ENCODE results near the gene LIMA1.

LIMA1 gene

GRCh38 chr12:50174971-50175715 is 108.2 kb downstream of the LIMA1 start:
- Histone ChIP-seq H3K36me3 (ENCODE audit: control insufficient read depth, low read length) (peaks cover 13% of the 10 kb centered on the region), H3K79me2 (ENCODE audit: control insufficient read depth, low read length) (no peaks in the 10 kb centered on the region), H3K4me1 (ENCODE audit: control insufficient read depth, low read length) (no peaks in the 10 kb centered on the region), H3K27me3 (ENCODE audit: control insufficient read depth, low read length) (no peaks in the 10 kb centered on the region), H3K4me2 (ENCODE audit: low read length) (no peak overlapping the region), H3K9me3 (ENCODE audit: control insufficient read depth, insufficient read depth, low read length) (no peaks in the 10 kb centered on the region), H3K4me3 (ENCODE audit: low read length) (no peak overlapping the region), H4K20me1 (ENCODE audit: control insufficient read depth, insufficient read depth, low read depth, low read length) (no peaks in the 10 kb centered on the region), H3K27ac (ENCODE audit: low read depth, low read length) (no peak overlapping the region), H3K9me2 (replicated peaks; ENCODE audit: control insufficient read depth, low read length) (no peaks in the 10 kb centered on the region), H3F3A (ENCODE audit: control insufficient read depth, insufficient read depth) (peaks cover 7% of the 10 kb centered on the region; the same call in 1 of the 2 replicates)
- TF ChIP-seq EZH2phosphoT487 (IDR thresholded peaks at IDR 0.05; ENCODE audit: borderline replicate concordance, low read length), result no peak
- TF ChIP-seq, protein P1, sequence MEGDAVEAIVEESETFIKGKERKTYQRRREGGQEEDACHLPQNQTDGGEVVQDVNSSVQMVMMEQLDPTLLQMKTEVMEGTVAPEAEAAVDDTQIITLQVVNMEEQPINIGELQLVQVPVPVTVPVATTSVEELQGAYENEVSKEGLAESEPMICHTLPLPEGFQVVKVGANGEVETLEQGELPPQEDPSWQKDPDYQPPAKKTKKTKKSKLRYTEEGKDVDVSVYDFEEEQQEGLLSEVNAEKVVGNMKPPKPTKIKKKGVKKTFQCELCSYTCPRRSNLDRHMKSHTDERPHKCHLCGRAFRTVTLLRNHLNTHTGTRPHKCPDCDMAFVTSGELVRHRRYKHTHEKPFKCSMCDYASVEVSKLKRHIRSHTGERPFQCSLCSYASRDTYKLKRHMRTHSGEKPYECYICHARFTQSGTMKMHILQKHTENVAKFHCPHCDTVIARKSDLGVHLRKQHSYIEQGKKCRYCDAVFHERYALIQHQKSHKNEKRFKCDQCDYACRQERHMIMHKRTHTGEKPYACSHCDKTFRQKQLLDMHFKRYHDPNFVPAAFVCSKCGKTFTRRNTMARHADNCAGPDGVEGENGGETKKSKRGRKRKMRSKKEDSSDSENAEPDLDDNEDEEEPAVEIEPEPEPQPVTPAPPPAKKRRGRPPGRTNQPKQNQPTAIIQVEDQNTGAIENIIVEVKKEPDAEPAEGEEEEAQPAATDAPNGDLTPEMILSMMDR (IDR thresholded peaks at IDR 0.05; ENCODE audit: low read depth, low read length, poor library complexity, severe bottlenecking), result peak; percentile 69

GRCh38 chr12:50167049-50167828 is 116.1 kb downstream of the LIMA1 start, which contains the start of gene CERS5:
TSS of gene CERS5 (minus strand) at chr12:50167369. CDS start at chr12:50167297, 72 bp downstream.
- H3K4me2 ChIP-seq (ENCODE audit: low read length), result peak within 1 kb of the TSS; percentile 91
- peak within 1 kb of the TSS; percentile 90 for H3K4me3 ChIP-seq (ENCODE audit: low read length)
- no peaks in the 10 kb centered on the region; the same call in 1 of the 2 replicates for H4K20me1 ChIP-seq (ENCODE audit: control insufficient read depth, insufficient read depth, low read depth, low read length)
- H3K36me3 ChIP-seq (ENCODE audit: control insufficient read depth, low read length), result peaks cover 9% of the 10 kb centered on the region; the same call in 1 of the 2 replicates
- H3K4me1 ChIP-seq (ENCODE audit: control insufficient read depth, low read length), result peaks cover 18% of the 10 kb centered on the region
- peak within 1 kb of the TSS; percentile 60 for H3K27ac ChIP-seq (ENCODE audit: low read depth, low read length)
- H3K79me2 ChIP-seq (ENCODE audit: control insufficient read depth, low read length), result peaks cover 44% of the 10 kb centered on the region
- H3K9me3 ChIP-seq (ENCODE audit: control insufficient read depth, insufficient read depth, low read length), result no peaks in the 10 kb centered on the region
- H3K9me2 ChIP-seq (replicated peaks; ENCODE audit: control insufficient read depth, low read length), result no peaks in the 10 kb centered on the region
- TF ChIP-seq EZH2phosphoT487 (IDR thresholded peaks at IDR 0.05; ENCODE audit: borderline replicate concordance, low read length), result no peak
- TF ChIP-seq, protein P1 (IDR thresholded peaks at IDR 0.05; ENCODE audit: low read depth, low read length, poor library complexity, severe bottlenecking), result peak; percentile 18
- H3K27me3 ChIP-seq (ENCODE audit: control insufficient read depth, low read length), result no peaks in the 10 kb centered on the region
- no peaks in the 10 kb centered on the region; the same call in 1 of the 2 replicates for H3F3A ChIP-seq (ENCODE audit: control insufficient read depth, insufficient read depth)

DNA sequence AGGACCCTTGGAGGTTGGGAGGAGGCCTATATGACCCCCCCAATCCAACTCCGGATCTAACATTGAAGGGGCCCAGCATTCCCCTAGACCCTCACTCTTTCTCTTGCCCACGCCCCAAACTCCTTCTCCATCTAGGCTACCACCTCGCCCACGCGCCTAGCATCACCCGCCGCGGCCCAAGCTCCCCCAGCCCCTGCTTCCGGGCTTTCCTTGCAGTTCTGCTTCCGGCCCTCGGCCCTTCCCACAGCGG is 116.6 kb downstream of the LIMA1 start:
- no peaks in the 10 kb centered on the region for H3K9me2 ChIP-seq (replicated peaks; ENCODE audit: control insufficient read depth, low read length)
- H3K4me2 ChIP-seq (ENCODE audit: low read length), result peak overlapping the region; percentile 91
- H3K4me3 ChIP-seq (ENCODE audit: low read length), result peak overlapping the region; percentile 90
- H3K36me3 ChIP-seq (ENCODE audit: control insufficient read depth, low read length), result peaks cover 9% of the 10 kb centered on the region; the same call in 1 of the 2 replicates
- TF ChIP-seq EZH2phosphoT487 (IDR thresholded peaks at IDR 0.05; ENCODE audit: borderline replicate concordance, low read length), result no peak
- TF ChIP-seq, protein P1 (IDR thresholded peaks at IDR 0.05; ENCODE audit: low read depth, low read length, poor library complexity, severe bottlenecking), result no peak
- H4K20me1 ChIP-seq (ENCODE audit: control insufficient read depth, insufficient read depth, low read depth, low read length), result no peaks in the 10 kb centered on the region; the same call in 1 of the 2 replicates
- no peaks in the 10 kb centered on the region for H3K9me3 ChIP-seq (ENCODE audit: control insufficient read depth, insufficient read depth, low read length)
- H3F3A ChIP-seq (ENCODE audit: control insufficient read depth, insufficient read depth), result no peaks in the 10 kb centered on the region; the same call in 1 of the 2 replicates
- peaks cover 18% of the 10 kb centered on the region for H3K4me1 ChIP-seq (ENCODE audit: control insufficient read depth, low read length)
- H3K27me3 ChIP-seq (ENCODE audit: control insufficient read depth, low read length), result no peaks in the 10 kb centered on the region
- H3K27ac ChIP-seq (ENCODE audit: low read depth, low read length), result peak overlapping the region; percentile 60
- peaks cover 44% of the 10 kb centered on the region for H3K79me2 ChIP-seq (ENCODE audit: control insufficient read depth, low read length)
